ENCODE data around the gene TMEM135.

DNA sequence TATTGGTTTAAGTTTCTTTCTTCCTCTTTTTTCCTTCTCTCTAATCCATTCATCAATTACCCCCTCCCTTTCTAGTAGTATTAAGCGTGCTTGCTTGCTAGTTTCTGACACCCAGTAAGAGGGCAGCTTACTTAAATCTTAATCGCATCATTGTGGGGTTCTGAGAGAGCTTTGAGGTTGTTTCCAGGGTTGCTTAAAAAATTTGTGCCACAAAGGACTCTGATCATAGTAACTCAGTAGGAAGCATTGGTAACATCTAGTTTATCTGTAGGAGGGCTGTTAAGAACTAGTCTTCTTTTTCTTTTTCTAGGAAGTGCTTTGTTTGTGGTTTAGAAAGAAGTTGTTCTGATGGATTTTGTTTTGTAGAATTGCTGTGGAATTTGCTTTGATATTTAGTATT is 45.3 kb downstream of the TMEM135 start:
- no peak for TF ChIP-seq EZH2 (IDR thresholded peaks at IDR 0.05; ENCODE audit: low read length, unreplicated experiment)
- no peak for TF ChIP-seq CTCF (conservative IDR thresholded peaks at IDR 0.05; ENCODE audit: low read depth, low read length)

All from PC-3 (cell line).